Muscle layer of duodenum (tissue), 2 donors: ENCODE measurements around the gene ADSS2.
A peak's percentile ranks its signal among the peaks of the same experiment; 100 is the strongest.

Experiments
- H3K27ac ChIP-seq: one replicate; pipeline ENCODE4 v1.7.0; 2013; ENCODE audit warnings: mild to moderate bottlenecking, low read length
- H3K27me3 ChIP-seq: one replicate; pipeline ENCODE4 v1.7.0; 2013; ENCODE audit warnings: low read depth, mild to moderate bottlenecking, control low read depth, low read length
- H3K36me3 ChIP-seq, 2 donors: one replicate each; pipeline ENCODE4 v1.7.0; 2013; ENCODE audit warnings: low read length in 2 of 2, control low read depth in 1 of 2, mild to moderate bottlenecking in 1 of 2; ENCODE audit not compliant: insufficient read depth in 2 of 2, control insufficient read depth in 1 of 2
- H3K4me1 ChIP-seq, 2 donors: one replicate each; pipeline ENCODE4 v1.7.0; 2013; ENCODE audit warnings: low read length in 2 of 2, mild to moderate bottlenecking in 2 of 2, control low read depth in 1 of 2, moderate library complexity in 1 of 2; ENCODE audit not compliant: insufficient read depth in 2 of 2, control insufficient read depth in 1 of 2
- H3K4me3 ChIP-seq, 2 donors: one replicate each; pipeline ENCODE4 v1.7.0; 2013; ENCODE audit warnings: low read length in 2 of 2, low read depth in 1 of 2, mild to moderate bottlenecking in 1 of 2
- H3K9me3 ChIP-seq, 2 donors: one replicate each; pipeline ENCODE4 v1.7.0; 2013; ENCODE audit warnings: low read length in 2 of 2, control low read depth in 1 of 2, mild to moderate bottlenecking in 1 of 2; ENCODE audit not compliant: control insufficient read depth in 1 of 2
- donor health status: healthy.

Gene ADSS2

DNA sequence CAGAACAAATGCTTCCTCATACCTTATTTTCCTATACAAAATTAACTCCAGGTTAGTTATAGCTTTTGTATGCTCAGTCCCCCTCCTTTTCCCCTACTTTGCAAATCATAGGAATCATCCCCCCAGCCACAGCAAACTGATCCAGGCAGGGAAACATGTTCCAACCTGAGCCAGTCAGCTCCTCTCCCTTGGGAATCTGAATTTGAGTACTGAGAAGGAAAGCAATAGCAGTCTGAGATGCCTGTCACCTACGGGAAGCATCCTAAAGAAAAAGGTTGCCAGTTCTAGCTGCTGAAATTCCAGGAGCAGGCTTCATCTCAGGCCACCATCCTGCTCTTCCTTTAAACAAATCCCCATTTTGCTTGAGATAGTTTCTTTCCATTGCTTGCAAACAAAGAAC, 6.9 kb downstream of the ADSS2 start:
- H3K4me3 ChIP-seq: no peak overlapping the region
- H3K4me1 ChIP-seq: peaks cover 21 to 45% of the 10 kb centered on the region in 2 donors
- H3K36me3 ChIP-seq: no peaks in the 10 kb centered on the region
- peak overlapping the region; percentile 81 for H3K27ac ChIP-seq
- H3K9me3 ChIP-seq: no peaks in the 10 kb centered on the region
- H3K27me3 ChIP-seq: no peaks in the 10 kb centered on the region

DNA sequence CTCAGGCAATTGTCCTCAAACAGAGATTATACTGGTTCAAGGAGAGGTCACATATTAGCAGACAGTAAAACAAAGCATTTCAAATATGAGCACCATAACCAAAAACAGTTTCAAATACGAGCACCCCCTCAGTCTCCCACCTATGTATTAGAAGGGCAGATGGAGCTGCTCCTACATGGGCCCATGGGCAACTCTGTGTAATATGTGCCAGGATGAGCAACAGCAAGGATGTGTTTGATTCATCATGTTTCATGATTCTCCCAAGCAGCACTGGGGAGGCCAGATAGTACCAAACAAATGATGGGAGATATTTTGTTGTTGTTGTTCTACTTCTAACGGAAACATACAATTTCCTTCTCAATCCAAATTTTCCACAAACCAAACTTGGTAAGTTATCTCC, 8.9 kb downstream of the ADSS2 start:
- H3K4me3 ChIP-seq: no peak overlapping the region
- H3K27me3 ChIP-seq: no peaks in the 10 kb centered on the region
- no peaks in the 10 kb centered on the region for H3K9me3 ChIP-seq
- peaks cover 20 to 31% of the 10 kb centered on the region in 2 donors for H3K4me1 ChIP-seq
- no peak overlapping the region for H3K27ac ChIP-seq
- no peaks in the 10 kb centered on the region for H3K36me3 ChIP-seq

DNA sequence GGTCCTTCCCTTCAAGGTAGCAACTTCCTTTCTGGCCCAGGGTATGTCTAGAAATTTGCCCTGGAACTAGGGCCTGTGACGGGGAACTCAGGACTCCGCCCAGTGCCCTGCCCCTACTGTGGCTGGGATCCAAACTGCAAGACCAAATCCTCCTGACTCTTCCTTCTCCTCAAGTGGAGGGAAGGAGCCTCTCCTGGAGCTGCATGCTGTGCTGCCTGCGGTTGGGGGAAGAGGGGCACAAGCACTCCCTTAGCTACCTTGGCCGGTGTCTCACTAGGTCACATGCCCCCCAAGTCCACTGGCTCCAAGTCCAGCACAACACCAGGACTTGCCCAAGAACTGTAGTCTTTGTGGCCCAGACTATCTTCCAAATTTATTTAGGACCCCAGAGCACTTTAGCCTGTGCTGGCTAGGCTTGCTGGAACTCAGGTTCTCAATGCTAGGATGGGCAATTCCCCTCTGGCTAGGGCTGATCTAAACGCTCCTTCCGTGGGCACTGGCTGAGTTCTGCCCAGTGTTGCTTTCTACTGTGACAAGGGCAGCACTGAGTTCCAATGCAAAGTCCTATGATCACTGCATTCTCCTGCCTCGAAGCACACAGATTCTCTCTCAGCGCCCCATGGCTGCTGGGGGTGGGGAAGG, 12.2 kb downstream of the ADSS2 start:
- H3K36me3 ChIP-seq: peaks cover 9 to 14% of the 10 kb centered on the region in 2 donors
- H3K4me3 ChIP-seq: no peak overlapping the region
- no peak overlapping the region for H3K27ac ChIP-seq
- H3K4me1 ChIP-seq: peaks cover 0 to 14% of the 10 kb centered on the region in 2 donors
- no peaks in the 10 kb centered on the region for H3K9me3 ChIP-seq
- no peaks in the 10 kb centered on the region for H3K27me3 ChIP-seq

DNA sequence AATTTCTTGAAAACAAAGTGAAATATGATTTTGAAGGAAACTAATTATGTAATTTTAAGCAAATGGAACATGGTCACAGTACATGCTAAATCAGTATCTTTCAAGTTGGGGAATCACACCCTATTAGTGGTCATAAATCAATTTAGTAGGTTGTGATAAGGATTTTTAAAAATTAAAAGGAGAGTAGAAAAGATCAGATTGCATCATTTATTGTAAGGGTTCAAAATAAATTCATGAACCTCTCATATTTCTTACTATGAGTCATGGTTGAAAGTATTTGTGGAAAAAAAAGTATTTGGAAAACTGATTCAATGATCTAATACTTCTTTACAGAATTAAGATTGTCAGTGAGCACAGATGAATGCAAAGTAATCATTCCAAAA, 14.6 kb downstream of the ADSS2 start:
- Histone ChIP-seq H3K4me1 (peaks cover 0 to 11% of the 10 kb centered on the region in 2 donors), H3K27ac (no peak overlapping the region), H3K27me3 (no peaks in the 10 kb centered on the region), H3K36me3 (peaks cover 9 to 18% of the 10 kb centered on the region in 2 donors), H3K4me3 (no peak overlapping the region), H3K9me3 (no peaks in the 10 kb centered on the region)

DNA sequence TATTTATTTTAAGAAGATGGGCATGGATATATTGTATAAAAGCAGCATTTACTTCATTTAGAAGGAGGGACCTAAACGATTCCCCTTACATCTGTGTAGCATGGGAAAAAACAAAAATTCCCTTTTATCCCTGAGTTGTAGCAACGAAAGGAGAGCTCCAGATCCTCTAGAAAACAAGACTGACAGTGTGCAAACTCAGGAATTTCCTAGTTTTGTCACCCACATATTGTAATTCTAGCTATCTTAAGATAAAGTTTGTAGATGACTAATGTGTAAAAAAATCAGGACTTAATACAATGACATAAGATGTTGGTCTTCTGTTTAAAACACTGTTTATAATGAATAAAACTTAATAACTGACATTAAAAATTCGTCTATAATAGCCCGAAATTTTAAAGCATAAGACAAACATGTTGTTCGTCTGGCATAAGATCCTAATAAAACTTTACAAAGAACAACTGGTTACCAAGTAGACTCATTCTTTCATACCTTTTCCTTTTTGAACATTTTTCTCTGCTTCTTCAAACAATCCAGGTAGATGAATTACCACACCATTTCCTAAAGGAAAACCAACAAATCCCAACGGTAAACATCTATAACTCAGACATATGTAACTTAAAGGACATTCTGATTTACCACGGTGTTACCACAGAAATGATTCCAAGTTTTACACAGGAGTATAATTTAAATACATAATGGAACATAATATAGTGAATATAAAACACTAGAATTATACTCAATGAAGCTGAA, 15.2 kb downstream of the ADSS2 start:
- Histone ChIP-seq H3K9me3 (no peaks in the 10 kb centered on the region), H3K4me1 (peaks cover 0 to 9% of the 10 kb centered on the region in 2 donors), H3K36me3 (peaks cover 11 to 18% of the 10 kb centered on the region in 2 donors), H3K4me3 (no peak overlapping the region), H3K27me3 (no peaks in the 10 kb centered on the region), H3K27ac (no peak overlapping the region)

DNA sequence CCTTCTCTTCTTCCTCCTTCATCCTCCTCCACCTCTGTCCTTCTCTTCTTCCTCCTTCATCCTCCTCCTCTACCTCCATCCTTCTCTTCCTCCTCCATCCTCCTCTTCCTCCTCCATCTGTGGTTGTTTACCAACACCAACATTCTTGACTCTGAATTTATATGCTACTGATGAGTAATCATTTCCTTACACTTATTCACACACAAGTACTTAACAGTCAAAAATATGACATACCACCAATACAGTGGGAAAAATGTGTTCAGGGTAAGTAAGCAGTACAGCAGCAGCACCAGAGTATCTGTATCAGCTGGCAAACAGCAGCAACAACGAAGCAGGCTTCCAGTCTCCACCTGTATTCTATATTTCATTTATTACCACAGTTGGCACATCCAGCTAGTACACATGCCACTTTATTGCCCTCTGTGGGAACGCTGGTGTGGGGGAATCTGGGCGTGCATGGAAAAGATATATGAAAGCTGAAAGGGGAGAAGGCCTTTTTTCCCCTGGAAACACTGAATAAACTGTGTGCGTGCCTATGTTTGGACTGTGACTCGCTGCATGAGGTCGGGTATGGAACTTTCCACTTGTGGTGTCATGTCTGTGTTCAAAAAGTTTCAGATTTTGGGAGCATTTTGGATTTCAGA, 16.0 kb downstream of the ADSS2 start:
- Histone ChIP-seq H3K4me1 (peaks cover 0 to 9% of the 10 kb centered on the region in 2 donors), H3K4me3 (no peak overlapping the region), H3K27ac (no peak overlapping the region), H3K27me3 (no peaks in the 10 kb centered on the region), H3K9me3 (no peaks in the 10 kb centered on the region), H3K36me3 (peaks cover 14 to 18% of the 10 kb centered on the region in 2 donors)

DNA sequence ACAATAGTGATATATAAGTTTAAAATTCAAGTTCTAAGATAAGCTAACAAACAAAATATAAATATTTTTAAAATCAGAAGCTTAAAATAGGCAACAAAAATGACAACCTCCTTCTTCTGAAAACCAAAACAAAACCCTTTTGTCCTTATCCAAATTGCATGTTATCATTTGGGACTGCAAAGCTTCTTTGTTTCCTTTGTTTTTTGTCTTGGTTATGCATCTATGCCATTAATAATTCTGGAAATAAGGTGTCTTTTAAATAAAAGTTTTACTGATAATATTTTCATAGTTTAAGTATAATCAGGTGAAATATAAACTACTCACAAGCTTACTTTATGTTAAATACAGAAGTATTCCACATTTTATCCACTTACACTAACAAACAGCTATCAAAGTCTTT, 20.5 kb downstream of the ADSS2 start:
- peaks cover 15 to 18% of the 10 kb centered on the region in 2 donors for H3K36me3 ChIP-seq
- H3K27ac ChIP-seq: no peak overlapping the region
- no peaks in the 10 kb centered on the region for H3K27me3 ChIP-seq
- H3K4me1 ChIP-seq: peaks cover 0 to 6% of the 10 kb centered on the region in 2 donors
- no peak overlapping the region for H3K4me3 ChIP-seq
- H3K9me3 ChIP-seq: no peaks in the 10 kb centered on the region

DNA sequence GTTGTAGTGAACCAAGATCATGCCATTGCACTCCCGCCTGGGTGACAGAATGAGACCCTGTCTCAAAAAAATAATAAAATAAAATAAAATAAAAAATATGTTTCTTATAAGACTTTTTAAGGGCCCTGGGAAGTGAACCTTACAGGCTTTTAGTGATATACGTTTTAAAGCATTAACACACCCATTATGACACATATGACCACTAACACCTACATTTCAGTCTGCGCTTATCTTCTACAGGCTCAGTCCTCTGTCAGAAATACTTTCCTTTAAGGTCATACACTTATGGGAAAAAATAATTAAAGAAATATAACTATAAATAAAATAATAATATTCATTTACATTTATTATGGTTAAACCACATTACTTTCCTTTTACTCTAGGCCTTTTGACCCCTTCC, 21.9 kb downstream of the ADSS2 start:
- Histone ChIP-seq H3K4me3 (no peak overlapping the region), H3K27me3 (no peaks in the 10 kb centered on the region), H3K4me1 (no peaks in the 10 kb centered on the region), H3K9me3 (no peaks in the 10 kb centered on the region), H3K36me3 (peaks cover 8 to 11% of the 10 kb centered on the region in 2 donors), H3K27ac (no peak overlapping the region)

DNA sequence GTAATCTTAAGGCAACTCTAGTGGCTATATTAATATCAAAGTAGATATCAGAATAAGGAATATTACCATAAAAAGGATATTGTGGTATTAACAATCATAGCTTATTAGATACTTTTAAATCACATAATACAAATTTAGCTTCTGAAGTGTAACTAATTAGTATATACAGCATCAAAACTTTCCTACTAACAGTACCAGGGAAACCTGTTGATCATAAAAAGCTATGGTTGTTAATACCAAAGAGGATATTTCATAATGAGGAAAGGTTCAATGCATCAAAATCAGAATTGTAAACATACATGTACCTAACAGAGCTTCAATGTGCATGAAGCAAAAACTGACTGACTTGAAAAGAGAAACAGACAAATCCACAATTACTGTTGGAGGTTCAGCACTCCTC, 24.1 kb downstream of the ADSS2 start:
- Histone ChIP-seq H3K4me1 (no peaks in the 10 kb centered on the region), H3K9me3 (no peaks in the 10 kb centered on the region), H3K4me3 (no peak overlapping the region), H3K27me3 (no peaks in the 10 kb centered on the region), H3K27ac (no peak overlapping the region), H3K36me3 (peaks cover 9 to 23% of the 10 kb centered on the region in 2 donors)

DNA sequence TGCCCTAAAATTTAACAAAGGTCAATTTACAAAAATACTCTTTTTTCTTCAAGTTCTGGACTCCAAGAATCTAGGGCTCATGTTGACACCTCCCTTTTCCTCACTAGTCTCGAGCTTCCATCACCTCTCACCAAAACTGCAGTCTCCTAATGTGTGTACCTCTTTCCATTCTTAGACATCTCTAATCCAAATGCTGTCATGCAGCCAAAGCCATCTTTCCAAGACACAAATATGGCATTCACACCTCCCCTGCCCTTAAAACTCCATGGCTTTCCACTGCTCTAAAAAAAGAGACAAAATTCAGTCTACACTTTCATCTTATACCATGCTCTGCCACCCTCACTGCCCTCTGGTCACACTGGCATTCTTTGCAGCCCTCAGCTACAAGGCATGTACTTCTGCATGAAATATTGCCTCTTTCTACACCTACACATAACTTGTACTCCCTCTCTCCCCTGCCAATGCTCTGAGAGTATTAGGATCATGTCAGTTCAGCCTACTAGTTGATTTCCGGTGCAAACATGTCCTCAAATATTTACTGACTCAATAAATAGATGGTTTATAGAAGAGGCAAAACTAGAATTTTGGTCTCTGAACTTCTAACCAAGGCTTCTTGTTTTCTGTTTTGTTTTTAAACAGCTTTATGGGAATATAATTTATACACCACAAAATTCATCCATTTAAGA, 26.9 kb downstream of the ADSS2 start:
- peaks cover 15 to 24% of the 10 kb centered on the region in 2 donors for H3K36me3 ChIP-seq
- no peak overlapping the region for H3K27ac ChIP-seq
- H3K4me3 ChIP-seq: no peak overlapping the region
- H3K4me1 ChIP-seq: no peaks in the 10 kb centered on the region
- no peaks in the 10 kb centered on the region for H3K27me3 ChIP-seq
- H3K9me3 ChIP-seq: no peaks in the 10 kb centered on the region

DNA sequence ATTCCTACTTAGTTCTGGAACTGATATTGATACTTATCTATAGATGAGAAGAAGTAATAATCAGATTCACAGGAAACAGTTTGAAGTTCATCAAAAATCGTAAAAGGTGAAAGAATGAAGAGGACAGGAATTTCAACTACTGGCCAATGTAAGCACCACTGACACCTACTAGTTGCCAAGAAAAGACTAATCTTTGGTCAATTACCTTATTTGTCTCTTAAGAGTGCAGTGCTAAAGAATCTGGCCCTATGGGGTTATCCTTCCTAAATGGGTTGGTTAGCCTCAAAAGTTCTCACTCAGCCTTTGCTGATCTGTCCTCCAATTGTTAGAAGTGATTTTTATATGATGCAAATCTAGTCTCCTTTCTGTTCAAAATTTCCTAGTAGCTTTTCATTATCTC, 29.5 kb downstream of the ADSS2 start:
- Histone ChIP-seq H3K9me3 (no peaks in the 10 kb centered on the region), H3K27me3 (no peaks in the 10 kb centered on the region), H3K4me1 (no peaks in the 10 kb centered on the region), H3K4me3 (no peak overlapping the region), H3K36me3 (peaks cover 30 to 37% of the 10 kb centered on the region in 2 donors), H3K27ac (no peak overlapping the region)
